Cardiac ventricle fibroblast (primary cell): ENCODE results near the gene DUT. TPM values are rescaled to one million over a fixed set of nuclear protein-coding genes. Genes with fewer than 3 reads are reported as not detected.

ENCODE experiments used
- total RNA-seq: library from RNA; depleted of rRNA; stranded (reverse); fragments of >200 nt; gene quantifications from 2 replicates; pipeline ENCODE4 v1.2.3, GENCODE V29; 2015

The DUT gene
- total RNA-seq: 89.1 and 91.3 TPM in 2 replicates

GRCh38 chr15:48330855-48331795 lies at the start of gene DUT:
Gene DUT (plus strand): TSS chr15:48331429. CDS start chr15:48331516, 87 bp downstream.

Other genes with a start within 250 kb of the DUT start
- not detected in 2 replicates for gene SLC24A5, start 210.4 kb upstream of the DUT start, total RNA-seq
- gene MYEF2, start 153.1 kb upstream of the DUT start, total RNA-seq: 0.29 TPM in 1 of 2 replicates, not detected in the other
- gene CTXN2, start 139.8 kb upstream of the DUT start, total RNA-seq: not detected in 2 replicates
- gene SLC12A1, start 125.1 kb upstream of the DUT start, total RNA-seq: not detected in 2 replicates